Epidermal melanocyte (primary cell): ENCODE measurements around the gene CCDC136.

Source experiments
- DNase-seq: peaks from one replicate; pipeline ENCODE4 v3.0.0; 2011; ENCODE audit warnings: low spot score; ENCODE audit not compliant: insufficient read length

CCDC136 gene

DNA sequence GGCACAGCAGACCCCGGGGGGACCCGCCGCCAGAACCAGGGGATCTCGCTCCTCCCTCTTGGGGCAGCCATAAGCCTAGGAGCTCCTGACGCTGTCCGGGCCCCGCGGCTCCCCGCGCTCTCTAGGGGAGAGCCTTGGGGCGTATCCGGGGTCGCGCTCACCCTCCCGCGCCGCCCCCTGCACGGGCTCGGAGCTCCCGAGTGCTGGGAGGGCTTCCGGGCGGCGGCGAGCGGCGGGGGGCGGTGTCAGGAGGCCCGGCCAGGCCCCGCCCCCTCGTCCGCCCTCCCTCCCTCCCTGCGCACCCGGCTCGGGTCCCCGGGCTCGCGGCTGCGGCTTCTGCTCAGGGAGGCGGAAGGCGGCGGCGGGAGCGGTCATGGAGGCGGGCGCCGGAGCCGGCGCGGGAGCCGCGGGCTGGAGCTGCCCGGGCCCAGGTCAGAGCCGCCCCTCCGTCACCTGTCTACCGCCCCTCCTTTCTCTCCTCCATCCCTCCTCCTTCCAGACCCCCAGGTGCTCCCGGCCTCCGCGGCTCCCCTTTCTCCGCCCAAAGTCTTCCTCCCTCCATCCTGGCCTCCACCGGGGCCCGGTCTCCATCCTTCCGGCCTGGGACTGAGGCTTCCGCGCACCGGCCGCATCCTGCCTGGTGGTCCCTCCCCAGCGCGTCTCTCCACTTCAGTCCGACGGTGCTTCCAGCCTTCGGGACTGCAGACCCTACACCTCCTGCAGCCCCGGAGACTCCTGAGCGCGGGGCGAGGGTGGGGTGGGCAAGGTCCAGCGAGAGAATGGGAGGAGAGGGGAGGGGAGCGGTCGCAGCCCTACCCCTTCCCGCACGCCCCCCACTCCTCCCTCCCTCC is at the start of gene CCDC136:
Gene CCDC136, plus strand, starts transcription at position 848 of the 851 bp plus-strand sequence. CDS start 444 bp downstream, outside the sequence.
- peak; percentile 75 for DNase-seq

DNA sequence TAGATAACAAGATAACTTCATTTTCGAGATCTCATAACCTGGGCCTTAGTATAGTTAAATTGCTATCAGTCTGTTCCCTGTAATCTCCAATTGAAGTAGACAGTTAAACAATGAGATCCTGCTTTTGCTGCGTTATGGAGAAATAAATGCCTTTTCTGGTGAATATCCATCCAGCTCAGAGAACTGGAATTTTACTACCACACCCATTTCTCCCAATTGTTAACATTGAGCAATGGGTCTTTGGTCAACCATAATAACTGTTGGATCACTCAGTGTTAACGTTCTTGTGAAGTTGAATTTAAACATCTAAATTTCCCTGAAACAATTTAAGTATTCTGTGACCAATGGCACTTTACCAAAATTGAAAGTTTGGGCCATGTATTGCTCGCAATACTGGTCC is 49.6 kb upstream of the CCDC136 start:
- peak; percentile 33 for DNase-seq

DNA sequence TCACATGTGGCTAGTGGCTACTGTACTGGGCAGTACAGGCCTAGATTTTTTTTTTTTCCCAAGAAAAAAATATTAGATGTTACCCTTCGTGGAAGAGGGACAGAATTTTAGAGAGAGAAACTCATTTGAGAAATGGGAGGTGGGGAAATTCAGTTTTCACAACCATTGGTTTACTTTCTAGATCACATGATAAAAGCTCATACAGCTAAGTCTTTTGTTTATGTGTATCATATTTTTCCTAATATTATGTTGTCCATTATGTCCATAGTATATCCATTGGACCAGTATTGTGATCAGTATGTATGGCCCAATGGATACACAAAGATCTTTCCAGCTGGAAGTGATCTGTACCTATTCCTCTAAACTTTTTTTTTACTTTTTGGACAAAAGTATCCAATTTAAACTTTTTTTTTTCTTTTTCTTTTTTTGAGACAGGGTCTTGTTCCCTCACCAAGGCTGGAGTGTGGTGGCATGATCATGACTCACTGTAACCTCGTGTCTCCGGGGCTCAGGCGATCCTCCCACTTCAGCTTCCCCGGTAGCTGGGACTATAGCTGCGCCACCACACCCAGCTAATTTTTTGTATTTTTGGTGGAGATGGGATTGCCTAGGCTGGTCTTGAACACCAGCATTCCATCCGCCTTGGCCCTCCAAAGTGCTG is 48.5 kb upstream of the CCDC136 start:
- DNase-seq = no peak

- DNase-seq = no peak
Observed at GRCh38 chr7:128744366-128744905, 47.3 kb upstream of the CCDC136 start.

- no peak for DNase-seq
Observed at GRCh38 chr7:128745706-128746105, 46.1 kb upstream of the CCDC136 start.

DNA sequence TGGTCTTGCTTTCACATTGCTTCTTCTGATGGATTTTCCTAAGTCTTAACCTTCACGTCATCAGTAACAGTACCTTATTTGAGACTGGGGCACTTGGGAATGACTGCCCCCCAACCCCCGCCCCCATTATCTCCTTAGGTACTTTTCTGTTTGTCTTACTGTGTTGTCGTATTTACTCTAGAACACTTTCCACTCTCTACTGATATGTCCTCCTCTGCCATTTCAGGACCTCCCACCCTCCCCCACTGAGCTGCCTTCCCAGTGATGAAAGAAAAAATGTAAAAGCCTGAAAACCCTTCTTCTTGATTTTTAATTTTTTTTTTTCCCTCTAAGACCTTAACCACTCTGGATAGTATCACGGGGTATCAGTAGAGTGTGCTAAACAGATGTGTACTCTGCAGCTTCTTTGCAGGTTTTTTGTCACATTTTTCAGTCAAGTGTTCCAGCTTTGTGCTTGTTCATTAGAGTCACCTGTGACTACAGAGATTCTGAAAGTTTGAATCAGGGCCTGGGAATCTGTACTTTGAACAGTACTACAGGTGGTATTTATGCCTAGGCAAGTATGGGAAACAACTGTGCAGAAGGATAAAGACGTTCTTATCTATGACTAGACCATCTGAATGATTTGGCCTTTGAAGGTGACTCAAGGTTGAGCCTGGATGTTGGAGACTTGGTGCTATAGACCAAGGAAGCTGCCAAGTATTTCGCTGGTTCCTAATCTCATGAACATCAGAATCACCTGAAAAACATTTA is 44.3 kb upstream of the CCDC136 start:
- no peak for DNase-seq

DNA sequence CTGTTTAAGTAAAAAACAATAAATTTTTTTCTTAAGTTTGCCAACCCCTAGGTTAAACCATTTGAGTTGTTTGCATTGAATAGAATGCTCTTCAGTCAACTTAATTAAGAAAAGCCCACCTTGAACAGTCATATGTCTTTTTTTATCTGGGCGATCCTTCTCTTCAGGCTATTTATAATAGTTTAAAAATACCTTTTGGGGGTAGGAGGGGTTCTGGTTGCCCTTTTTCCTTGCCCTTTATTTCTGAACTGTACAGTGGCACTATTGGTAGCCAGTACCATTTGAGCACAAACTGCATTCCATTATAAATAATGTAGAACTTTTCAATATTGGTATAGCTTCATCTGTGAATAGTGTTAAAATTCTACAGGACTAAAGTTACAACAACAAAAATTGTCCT is 39.5 kb upstream of the CCDC136 start:
- DNase-seq = no peak

- no peak for DNase-seq
Observed at GRCh38 chr7:128755075-128755818, 36.5 kb upstream of the CCDC136 start.

- DNase-seq = peak; percentile 61
Observed at GRCh38 chr7:128755819-128756476, 35.8 kb upstream of the CCDC136 start.

- DNase-seq = no peak
Observed at GRCh38 chr7:128757203-128757602, 34.6 kb upstream of the CCDC136 start.

DNA sequence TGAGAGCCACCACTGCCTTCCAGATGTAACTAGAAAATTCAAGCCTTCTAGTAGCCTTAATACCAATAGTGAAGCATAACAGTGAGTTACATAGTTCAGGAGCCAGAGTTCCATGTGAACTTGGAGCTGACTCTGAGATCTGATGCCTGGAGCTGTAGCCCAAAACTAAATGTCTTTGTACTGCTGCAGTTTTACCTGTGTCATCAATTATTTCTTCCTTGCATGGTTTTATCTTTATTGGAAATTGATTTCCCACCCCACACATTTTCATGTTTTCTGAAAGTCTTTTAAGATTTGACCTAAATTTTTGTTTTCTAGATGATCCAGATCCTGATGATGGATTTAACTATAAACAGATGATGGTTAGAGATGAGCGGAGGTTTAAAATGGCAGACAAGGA is 33.2 kb upstream of the CCDC136 start:
- DNase-seq = no peak

DNA sequence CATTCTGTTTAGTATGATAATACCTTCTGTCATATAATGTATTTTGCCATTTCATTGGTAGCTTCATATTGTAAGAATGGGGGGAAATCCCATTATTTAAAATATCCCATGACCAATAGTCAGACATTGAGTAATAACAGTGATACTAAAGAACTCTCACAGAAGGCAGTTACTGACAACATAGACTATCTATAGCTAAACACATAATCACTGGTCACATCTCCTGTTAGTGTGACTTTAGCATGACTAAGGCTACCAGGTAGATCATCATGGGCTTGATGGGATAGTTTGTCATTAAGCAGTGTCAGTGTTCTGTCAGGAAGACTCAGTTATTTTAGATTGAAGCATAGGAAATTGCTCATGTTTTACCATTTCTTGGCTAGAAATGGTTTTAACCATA is 32.5 kb upstream of the CCDC136 start:
- DNase-seq = no peak

DNA sequence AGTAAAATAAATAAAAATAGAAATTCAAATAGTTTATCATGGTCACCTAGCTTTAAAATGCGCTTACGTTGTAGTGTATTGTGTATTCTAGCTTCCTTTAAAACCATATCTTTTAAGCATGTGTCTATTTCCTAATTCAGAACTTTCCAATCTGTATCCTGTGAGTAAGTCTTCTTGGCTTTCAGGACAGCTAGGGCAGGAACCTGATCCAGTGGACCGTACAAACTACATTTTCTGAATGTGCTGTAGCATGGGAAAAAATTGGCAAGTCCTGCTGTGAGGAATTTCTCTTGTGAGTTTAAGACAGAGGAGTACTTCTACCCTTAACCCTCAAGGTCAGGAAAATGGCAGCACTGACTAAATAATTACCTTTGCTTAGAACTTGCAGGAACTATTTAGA is 28.2 kb upstream of the CCDC136 start:
- no peak for DNase-seq

DNA sequence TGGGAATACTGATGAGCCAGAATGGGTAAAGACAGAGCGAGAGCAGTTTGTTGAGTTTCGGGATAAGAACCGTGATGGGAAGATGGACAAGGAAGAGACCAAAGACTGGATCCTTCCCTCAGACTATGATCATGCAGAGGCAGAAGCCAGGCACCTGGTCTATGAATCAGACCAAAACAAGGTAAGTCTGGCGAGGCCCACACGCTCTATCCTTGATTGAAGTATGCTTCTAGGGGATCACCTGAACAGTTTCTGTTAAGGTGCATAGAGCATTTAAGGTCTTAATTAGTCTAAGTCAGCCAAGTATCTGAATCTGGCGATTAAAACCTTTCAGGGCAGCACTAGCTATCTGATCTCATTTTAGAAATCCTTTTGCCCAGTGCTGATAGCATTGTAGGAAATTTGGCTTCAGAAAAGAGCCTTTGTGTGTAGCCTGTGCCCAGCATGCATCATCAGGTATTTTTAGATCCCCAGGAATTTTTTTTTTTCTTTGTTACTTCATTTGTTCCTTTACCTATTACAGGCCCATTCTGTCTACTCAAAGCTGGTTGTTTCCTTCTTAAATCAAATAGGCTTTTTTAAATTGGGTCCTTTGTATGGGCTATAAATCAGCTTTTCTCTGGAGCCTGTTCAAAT is 24.2 kb upstream of the CCDC136 start:
- no peak for DNase-seq

DNA sequence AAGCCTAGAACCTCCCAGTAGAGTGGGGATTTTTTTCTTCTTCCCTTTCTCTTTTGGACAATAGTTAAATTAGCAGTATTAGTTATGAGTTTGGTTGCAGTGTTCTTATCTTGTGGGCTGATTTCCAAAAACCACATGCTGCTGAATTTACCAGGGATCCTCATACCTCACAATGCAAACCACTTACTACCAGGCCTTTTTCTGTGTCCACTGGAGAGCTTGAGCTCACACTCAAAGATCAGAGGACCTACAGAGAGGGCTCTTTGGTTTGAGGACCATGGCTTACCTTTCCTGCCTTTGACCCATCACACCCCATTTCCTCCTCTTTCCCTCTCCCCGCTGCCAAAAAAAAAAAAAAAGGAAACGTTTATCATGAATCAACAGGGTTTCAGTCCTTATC is 21.5 kb upstream of the CCDC136 start:
- no peak for DNase-seq

DNA sequence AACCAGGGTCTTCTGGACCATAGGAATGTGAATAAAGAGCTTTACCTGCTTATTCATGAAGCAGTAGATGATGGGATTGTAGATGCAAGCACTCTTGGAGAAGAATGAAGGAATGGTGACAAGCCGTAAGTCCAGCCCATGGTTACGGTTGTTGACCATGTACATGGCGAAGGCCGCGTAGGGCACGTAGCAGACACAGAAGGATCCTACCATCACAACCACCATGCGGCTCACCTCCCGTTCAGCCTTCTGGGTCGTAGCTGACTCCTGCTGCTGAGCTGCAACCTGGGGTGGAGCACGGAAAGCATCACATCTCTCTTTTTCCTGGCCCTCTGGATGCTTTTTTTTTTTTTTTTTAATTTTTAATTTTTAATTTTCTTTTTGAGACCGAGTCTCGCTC is 18.2 kb upstream of the CCDC136 start:
- no peak for DNase-seq

DNA sequence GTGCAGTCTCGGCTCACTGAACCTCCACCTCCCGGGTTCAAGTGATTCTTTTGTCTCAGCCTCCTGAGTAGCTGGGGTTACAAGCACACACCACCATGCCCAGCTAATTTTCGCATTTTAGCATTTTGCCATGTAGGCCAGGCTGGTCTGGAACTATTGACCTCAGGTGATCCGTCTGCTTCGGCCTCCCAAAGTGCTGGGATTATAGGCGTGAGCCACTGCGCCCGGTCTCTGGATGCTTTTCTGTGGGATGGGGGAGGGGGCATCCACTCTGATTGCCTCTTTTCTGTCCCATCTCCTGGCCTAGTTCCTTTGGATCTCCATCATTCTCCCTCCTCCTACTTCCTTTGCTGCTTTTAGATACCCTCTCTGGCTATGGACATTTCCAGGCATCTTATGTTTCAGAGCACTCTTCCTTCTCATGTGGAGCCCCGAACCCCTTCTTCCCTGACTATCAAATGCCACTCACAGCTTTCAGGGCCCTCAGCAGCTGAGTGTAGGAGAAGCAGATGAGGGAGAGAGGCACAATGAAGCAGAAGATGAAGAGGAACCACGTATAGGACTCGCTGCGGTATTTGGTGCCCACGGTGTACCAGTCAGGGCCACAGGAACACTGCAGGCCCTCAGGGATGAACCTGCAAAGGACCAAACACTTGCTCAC is 17.6 kb upstream of the CCDC136 start:
- no peak for DNase-seq

GRCh38 chr7:128774921-128775320 is 16.8 kb upstream of the CCDC136 start:
- no peak for DNase-seq

- DNase-seq = no peak
Observed at GRCh38 chr7:128775744-128776474, 15.9 kb upstream of the CCDC136 start, which contains the start of gene OPN1SW. OPN1SW (minus strand) TSS chr7:128775794; CDS start chr7:128775781, 13 bp downstream.
